Measurements from ENCODE around the gene APPBP2.
A peak's percentile ranks its signal among the peaks of the same experiment; 100 is the strongest.

APPBP2 gene

DNA sequence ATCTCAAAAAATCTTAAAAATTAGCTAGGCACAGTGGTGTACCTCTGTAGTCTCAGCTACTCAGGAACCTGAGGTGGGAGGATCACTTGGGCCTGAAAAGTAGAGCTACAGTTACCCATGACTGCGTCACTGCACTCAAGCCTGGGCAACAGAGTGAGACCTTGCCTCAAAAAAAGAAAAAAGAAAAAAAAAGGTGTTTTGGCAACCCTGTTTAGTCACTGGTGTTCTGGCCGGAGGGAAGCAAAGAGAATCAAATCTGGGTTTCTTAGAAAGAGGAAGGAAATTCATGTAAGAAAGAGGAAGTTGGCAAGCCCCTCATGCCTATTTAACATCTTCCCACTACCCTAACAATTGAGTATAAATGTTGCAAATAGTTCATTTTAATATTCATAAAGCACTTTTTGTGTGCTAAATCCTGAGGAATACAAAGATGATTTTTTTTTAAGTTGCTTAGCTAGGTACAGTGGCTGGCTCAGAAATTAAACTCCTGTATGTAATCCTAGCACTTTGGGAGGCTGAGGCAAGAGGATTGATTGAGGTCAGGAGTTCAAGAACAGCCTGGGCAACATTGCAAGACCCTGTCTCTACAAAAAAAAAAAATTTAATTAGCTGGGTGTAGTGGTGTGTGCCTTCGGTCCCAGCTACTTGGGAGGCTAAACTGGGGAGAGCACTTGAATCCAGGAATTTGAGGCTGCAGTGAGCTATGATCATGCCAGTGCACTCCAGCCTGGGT is 127.6 kb downstream of the APPBP2 start:
- Histone ChIP-seq H3K27me3 (ENCODE audit: insufficient read depth, low read depth, severe bottlenecking) (no peaks in the 10 kb centered on the region), H3K9me3 (ENCODE audit: severe bottlenecking) (no peaks in the 10 kb centered on the region), H3K4me3 (ENCODE audit: low read depth, low read length) (no peak overlapping the region), H3K27ac (no peak overlapping the region), H3K36me3 (no peaks in the 10 kb centered on the region)
- TF ChIP-seq, protein P1, sequence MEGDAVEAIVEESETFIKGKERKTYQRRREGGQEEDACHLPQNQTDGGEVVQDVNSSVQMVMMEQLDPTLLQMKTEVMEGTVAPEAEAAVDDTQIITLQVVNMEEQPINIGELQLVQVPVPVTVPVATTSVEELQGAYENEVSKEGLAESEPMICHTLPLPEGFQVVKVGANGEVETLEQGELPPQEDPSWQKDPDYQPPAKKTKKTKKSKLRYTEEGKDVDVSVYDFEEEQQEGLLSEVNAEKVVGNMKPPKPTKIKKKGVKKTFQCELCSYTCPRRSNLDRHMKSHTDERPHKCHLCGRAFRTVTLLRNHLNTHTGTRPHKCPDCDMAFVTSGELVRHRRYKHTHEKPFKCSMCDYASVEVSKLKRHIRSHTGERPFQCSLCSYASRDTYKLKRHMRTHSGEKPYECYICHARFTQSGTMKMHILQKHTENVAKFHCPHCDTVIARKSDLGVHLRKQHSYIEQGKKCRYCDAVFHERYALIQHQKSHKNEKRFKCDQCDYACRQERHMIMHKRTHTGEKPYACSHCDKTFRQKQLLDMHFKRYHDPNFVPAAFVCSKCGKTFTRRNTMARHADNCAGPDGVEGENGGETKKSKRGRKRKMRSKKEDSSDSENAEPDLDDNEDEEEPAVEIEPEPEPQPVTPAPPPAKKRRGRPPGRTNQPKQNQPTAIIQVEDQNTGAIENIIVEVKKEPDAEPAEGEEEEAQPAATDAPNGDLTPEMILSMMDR (IDR thresholded peaks at IDR 0.05; ENCODE audit: low read depth, low read length) = no peak
- DNase-seq = no peak

DNA sequence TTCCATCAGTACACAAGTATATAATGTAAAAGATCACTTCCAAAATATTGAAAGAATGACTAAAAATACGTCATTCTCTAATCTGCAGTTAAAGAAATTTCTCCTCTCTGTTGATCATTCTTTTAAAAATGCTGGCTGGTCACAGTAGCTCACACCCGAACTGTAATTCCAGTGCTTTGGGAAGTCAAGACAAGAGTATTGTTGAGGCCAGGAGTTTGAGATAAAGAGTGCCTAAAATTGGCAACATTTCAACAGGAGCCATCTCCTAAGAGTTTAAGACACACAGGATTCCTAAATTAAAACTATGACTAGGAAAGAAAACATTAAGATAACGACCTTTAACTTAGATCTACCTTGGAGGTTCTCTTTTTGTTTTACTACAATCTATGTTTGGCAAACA is 129.6 kb downstream of the APPBP2 start:
- no peaks in the 10 kb centered on the region for H3K36me3 ChIP-seq
- H3K9me3 ChIP-seq (ENCODE audit: severe bottlenecking) = no peaks in the 10 kb centered on the region
- no peak for DNase-seq
- TF ChIP-seq, protein P1 (IDR thresholded peaks at IDR 0.05; ENCODE audit: low read depth, low read length) = no peak
- no peak overlapping the region for H3K27ac ChIP-seq
- no peak overlapping the region for H3K4me3 ChIP-seq (ENCODE audit: low read depth, low read length)
- H3K27me3 ChIP-seq (ENCODE audit: insufficient read depth, low read depth, severe bottlenecking) = no peaks in the 10 kb centered on the region

DNA sequence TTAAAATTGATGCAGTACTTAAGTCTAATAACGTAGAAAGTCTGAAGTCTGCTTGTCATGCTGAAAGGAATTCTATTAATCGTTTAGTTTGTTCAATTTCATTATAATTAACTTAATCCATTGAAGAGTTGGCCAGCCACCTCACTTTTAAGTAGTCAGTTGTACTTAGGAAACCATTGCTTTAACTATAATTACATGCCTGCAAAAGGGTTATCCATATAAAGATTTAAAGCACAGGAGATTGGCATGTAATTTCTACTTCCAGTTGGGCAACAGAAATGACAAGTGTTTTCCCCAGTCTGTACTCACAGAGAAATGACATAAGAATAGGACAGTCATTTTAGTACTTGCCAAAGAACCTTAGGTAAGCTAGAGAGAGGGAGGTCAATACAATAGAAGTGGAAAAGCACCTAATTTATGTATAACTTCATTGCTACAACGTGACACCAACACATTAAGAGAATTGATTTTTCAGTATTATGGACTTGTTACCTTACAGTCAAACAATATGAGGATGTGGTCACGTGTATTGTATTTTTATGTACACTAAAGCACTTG is 130.5 kb downstream of the APPBP2 start:
- Histone ChIP-seq H3K9me3 (ENCODE audit: severe bottlenecking) (no peaks in the 10 kb centered on the region), H3K27ac (no peak overlapping the region), H3K27me3 (ENCODE audit: insufficient read depth, low read depth, severe bottlenecking) (no peaks in the 10 kb centered on the region), H3K36me3 (no peaks in the 10 kb centered on the region), H3K4me3 (ENCODE audit: low read depth, low read length) (no peak overlapping the region)
- DNase-seq = no peak
- TF ChIP-seq, protein P1 (IDR thresholded peaks at IDR 0.05; ENCODE audit: low read depth, low read length) = no peak

DNA sequence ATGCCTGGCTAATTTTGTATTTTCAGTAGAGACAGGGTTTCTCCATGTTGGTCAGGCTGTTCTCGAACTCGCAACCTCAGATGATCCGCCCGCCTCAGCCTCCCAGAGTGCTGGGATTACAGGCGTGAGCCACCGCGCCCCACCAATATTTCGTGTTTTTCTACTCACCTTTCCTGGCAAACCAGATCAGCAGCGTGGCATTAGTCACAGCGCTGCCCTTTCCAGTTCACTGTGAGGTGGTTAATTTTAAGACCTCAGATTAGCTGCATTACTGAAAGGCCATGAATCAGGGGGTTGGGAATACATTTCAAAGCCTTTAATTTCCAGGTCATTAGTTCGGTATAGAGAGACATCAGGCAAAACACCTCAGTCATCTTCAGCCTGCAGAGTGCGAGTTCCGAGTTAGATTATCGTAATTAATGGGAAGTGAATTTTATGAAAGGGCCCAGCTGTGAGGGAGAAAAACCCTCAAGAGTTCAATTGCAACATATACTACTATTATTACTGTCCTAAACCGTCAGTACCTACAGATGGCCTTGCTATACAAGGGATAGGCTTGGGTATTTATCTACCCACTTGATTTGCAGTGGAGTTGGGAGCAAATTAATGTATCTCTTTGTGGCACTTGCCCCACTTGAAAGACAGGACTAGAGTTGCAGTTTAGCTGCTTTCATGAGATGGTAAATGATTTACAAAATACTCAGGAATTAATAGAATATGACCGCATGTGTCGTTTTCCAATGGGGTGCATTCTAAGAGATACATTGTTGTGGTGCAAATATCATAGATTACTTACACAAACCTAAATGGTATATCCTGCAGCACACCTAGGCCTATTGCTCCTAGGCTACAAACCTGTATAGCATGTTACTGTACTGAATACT is 132.0 kb downstream of the APPBP2 start:
- DNase-seq = peak; percentile 49
- H3K4me3 ChIP-seq (ENCODE audit: low read depth, low read length) = no peak overlapping the region

More for the DNA sequence above, 132.0 kb downstream of the APPBP2 start:
- Histone ChIP-seq H3K36me3 (no peaks in the 10 kb centered on the region), H3K27ac (no peak overlapping the region), H3K9me3 (ENCODE audit: severe bottlenecking) (no peaks in the 10 kb centered on the region), H3K27me3 (ENCODE audit: insufficient read depth, low read depth, severe bottlenecking) (no peaks in the 10 kb centered on the region)
- TF ChIP-seq, protein P1 (IDR thresholded peaks at IDR 0.05; ENCODE audit: low read depth, low read length) = no peak

All from WERI-Rb-1 (cell line).